ENCODE measurements around the gene SKI.

SKI gene

DNA sequence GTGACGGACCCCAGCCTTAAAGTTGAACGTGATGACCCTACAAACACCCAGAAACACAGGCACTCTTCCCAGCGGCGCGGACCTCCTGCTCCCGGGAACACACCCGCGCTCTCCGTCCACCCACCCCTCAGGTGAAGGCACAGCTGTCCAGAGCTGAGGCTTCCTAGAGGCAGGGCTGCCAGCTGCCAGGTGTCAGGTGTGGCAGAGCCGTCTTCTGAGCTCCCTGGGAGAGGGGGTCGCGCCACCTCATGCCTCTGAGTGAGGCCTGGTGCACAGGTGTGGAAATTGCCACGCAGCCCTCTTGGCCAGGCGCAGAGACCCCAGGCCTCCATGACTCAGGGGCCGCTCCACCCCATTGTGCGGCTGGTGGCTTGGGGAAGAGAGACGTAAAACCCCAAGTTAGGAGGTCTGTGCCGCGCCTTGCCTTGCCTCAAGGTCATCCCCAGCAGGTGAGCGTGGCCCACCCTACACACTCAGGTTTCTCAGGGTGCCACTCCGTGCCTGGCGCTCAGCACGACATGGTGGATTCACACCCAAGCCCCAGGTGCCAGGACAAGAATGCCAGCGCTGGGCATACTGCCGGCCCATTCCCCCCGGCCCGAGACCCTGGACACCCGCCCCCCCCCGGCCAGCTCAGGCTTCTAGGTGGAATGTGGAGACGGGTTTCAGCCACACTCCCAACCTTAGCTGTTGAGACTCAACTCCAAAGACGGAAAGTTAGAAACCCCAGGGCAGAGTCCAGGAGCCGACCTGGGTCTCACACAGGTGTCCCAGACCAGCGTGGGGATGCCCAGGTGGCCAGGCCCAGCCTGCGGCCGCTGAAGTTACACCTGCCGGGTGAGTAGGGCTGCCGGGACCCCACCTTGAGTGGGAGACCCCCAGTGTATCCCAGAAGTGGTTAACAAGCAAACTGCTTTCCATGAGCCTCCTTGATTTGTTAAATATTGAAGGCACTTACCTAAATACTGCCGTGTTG, 42.0 kb upstream of the SKI start:
- Histone ChIP-seq H3K36me3 (ENCODE audit: control insufficient read depth in 2 of 2, insufficient read depth in 2 of 2, low read length in 2 of 2) (peaks cover 3 to 4% of the 10 kb centered on the region in 2 donors), H3K27me3 (ENCODE audit: control insufficient read depth in 1 of 2, insufficient read depth in 2 of 2, low read length in 2 of 2) (no peaks in the 10 kb centered on the region), H3K4me3 (ENCODE audit: low read length in 2 of 2) (no peak overlapping the region), H3K27ac (ENCODE audit: low read length) (no peak overlapping the region), H3K4me1 (ENCODE audit: control insufficient read depth, insufficient read depth, low read length) (peaks cover 20% of the 10 kb centered on the region), H3K9ac (ENCODE audit: low read length in 2 of 2) (no peak overlapping the region), H3K9me3 (ENCODE audit: control insufficient read depth in 2 of 2, low read length in 2 of 2) (no peaks in the 10 kb centered on the region)

DNA sequence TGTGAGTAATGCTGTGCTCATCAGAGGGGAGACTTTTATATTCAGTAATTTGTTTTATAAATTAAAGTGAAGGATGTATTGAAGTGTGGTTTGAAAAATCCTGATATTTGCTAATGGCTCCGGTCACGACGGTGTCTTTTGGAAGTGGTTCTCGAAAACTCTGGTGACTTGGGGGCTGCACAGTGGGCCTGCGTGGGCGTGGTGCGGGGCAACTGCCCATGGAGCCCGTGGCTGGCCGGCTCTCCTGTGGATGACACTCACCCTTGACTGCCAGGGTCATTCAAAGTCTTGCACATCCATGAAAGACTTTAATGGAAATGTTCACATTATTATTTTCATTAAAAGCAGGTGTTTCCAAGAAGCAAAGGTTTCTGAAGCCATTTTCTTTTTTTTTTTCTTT, 41.2 kb upstream of the SKI start:
- H3K4me1 ChIP-seq (ENCODE audit: control insufficient read depth, insufficient read depth, low read length), result peaks cover 26% of the 10 kb centered on the region
- no peak overlapping the region for H3K9ac ChIP-seq (ENCODE audit: low read length in 2 of 2)
- H3K9me3 ChIP-seq (ENCODE audit: control insufficient read depth in 2 of 2, low read length in 2 of 2), result no peaks in the 10 kb centered on the region
- H3K4me3 ChIP-seq (ENCODE audit: low read length in 2 of 2), result no peak overlapping the region
- H3K36me3 ChIP-seq (ENCODE audit: control insufficient read depth in 2 of 2, insufficient read depth in 2 of 2, low read length in 2 of 2), result peaks cover 3 to 4% of the 10 kb centered on the region in 2 donors
- no peak overlapping the region for H3K27ac ChIP-seq (ENCODE audit: low read length)
- H3K27me3 ChIP-seq (ENCODE audit: control insufficient read depth in 1 of 2, insufficient read depth in 2 of 2, low read length in 2 of 2), result no peaks in the 10 kb centered on the region

DNA sequence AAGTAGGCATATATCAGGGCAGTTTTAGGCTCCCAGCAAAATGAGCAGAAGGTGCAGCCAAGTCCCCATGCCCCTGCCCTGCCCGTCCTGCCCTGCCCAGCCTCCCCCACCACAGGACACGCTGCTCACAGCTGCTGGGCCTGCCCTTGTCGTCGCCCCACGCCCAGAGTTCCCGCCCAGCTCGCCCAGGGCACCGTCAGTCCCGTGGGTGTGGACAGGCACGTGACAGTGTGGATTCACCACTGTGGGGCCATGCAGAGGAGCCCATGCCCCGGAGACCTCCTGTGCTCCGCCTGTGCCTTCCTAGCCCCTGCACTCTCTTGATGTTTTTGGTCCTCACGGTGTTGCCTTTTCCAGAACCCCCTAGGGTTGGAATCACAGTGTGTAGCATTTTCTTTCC, 40.5 kb upstream of the SKI start:
- H3K36me3 ChIP-seq (ENCODE audit: control insufficient read depth in 2 of 2, insufficient read depth in 2 of 2, low read length in 2 of 2), result peaks cover 3 to 4% of the 10 kb centered on the region in 2 donors
- no peaks in the 10 kb centered on the region for H3K9me3 ChIP-seq (ENCODE audit: control insufficient read depth in 2 of 2, low read length in 2 of 2)
- no peak overlapping the region for H3K27ac ChIP-seq (ENCODE audit: low read length)
- no peaks in the 10 kb centered on the region for H3K27me3 ChIP-seq (ENCODE audit: control insufficient read depth in 1 of 2, insufficient read depth in 2 of 2, low read length in 2 of 2)
- peaks cover 33% of the 10 kb centered on the region for H3K4me1 ChIP-seq (ENCODE audit: control insufficient read depth, insufficient read depth, low read length)
- H3K4me3 ChIP-seq (ENCODE audit: low read length in 2 of 2), result no peak overlapping the region
- no peak overlapping the region for H3K9ac ChIP-seq (ENCODE audit: low read length in 2 of 2)

DNA sequence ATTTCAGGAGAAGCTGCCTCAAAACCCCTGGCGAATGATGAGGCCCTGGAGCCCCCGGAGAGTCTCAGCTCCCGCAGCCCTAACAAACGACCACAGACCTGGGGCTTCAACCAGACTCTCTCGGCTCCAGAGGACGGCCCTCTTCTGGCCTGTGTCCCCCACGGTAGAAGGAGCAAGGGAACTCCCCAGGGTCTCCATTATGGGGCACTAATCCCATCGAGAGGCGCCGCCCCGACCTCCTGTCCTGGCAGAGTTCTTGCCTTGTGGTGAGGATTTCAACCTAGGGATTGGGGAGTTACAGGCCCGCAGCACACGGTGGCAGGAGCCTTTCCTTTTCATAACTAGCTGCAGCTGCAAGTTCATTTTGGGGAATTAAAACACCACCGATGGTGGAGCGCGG, 39.8 kb upstream of the SKI start:
- no peak overlapping the region for H3K27ac ChIP-seq (ENCODE audit: low read length)
- H3K4me1 ChIP-seq (ENCODE audit: control insufficient read depth, insufficient read depth, low read length), result peaks cover 40% of the 10 kb centered on the region
- peaks cover 3 to 4% of the 10 kb centered on the region in 2 donors for H3K36me3 ChIP-seq (ENCODE audit: control insufficient read depth in 2 of 2, insufficient read depth in 2 of 2, low read length in 2 of 2)
- H3K27me3 ChIP-seq (ENCODE audit: control insufficient read depth in 1 of 2, insufficient read depth in 2 of 2, low read length in 2 of 2), result no peaks in the 10 kb centered on the region
- H3K9me3 ChIP-seq (ENCODE audit: control insufficient read depth in 2 of 2, low read length in 2 of 2), result no peaks in the 10 kb centered on the region
- H3K4me3 ChIP-seq (ENCODE audit: low read length in 2 of 2), result no peak overlapping the region
- no peak overlapping the region for H3K9ac ChIP-seq (ENCODE audit: low read length in 2 of 2)

DNA sequence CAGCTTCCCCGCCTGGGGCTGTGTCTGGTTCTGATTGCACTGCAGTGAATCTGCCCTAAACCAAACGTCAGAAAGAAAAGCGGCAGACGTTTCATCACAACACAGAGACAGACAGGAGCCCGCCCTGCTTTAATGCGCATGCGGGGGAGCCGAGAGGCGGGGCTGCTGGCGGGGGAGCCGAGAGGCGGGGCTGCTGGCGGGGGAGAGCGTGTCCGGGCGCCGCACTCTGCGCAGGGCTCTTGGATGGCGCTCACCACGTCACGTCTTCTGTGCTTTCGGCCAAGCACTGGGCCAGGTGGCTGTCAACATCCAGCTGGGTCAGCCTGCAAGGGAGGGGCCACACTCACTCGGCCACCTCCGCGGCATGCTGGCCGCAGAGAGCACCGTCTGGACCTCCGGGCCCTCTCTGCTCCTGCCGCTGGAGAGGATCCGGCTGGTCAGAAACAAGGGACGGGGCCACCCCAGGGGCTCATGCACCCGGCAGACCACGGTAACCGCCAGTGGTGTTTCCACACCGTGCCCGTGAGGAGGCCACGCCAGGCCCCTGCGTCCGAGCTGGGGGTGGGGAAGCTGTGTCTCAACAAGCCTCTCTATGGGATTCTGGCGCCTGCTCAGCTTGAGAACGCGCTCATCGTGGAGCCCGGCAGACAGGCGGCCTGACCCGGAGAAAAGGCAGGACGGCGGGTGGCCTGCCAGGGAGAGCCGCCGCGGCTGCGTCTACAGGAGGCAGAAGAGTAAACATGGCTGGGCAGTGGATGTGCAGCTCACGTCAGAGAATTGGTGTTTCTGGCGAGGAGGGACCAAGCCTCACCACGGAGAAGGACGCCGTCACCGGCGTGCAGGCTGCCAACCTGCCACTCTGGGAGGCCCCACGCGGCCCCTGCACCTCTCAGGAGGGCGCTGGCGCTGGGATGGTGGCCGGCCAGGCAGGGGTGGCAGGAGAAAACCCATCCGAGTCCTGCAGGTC, 38.4 kb upstream of the SKI start:
- H3K9ac ChIP-seq (ENCODE audit: low read length in 2 of 2), result peak overlapping the region; percentile 84 to 91
- no peaks in the 10 kb centered on the region for H3K36me3 ChIP-seq (ENCODE audit: control insufficient read depth in 2 of 2, insufficient read depth in 2 of 2, low read length in 2 of 2)
- H3K4me1 ChIP-seq (ENCODE audit: control insufficient read depth, insufficient read depth, low read length), result peaks cover 47% of the 10 kb centered on the region
- H3K4me3 ChIP-seq (ENCODE audit: low read length in 2 of 2), result peak overlapping the region; percentile 73 to 84
- H3K27me3 ChIP-seq (ENCODE audit: control insufficient read depth in 1 of 2, insufficient read depth in 2 of 2, low read length in 2 of 2), result no peaks in the 10 kb centered on the region
- H3K9me3 ChIP-seq (ENCODE audit: control insufficient read depth in 2 of 2, low read length in 2 of 2), result no peaks in the 10 kb centered on the region
- peak overlapping the region; percentile 99 for H3K27ac ChIP-seq (ENCODE audit: low read length)

DNA sequence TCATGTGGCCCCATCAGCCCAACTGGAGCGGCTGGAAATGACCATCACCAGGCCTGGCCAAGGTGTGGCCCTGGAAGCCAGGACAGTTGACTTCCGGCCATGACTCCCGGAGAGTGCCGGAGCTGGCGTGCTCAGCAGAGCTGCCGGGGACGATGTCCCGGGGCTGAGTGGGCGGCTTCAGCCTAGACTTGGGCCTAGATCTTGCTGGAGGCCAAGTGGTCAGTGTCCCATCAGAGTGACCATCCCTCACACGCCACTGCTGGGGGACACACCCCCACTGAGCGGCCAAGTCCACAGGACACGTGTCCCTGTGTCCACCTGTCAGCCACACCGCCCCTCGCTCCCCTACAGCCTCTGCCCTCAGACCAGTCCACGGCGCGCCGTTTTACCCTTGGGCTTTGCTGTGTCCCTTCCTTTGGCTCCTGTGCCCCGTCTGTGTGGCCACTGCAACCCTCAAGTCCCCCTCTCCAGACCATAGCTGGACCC, 37.6 kb upstream of the SKI start:
- H3K4me1 ChIP-seq (ENCODE audit: control insufficient read depth, insufficient read depth, low read length), result peaks cover 53% of the 10 kb centered on the region

DNA sequence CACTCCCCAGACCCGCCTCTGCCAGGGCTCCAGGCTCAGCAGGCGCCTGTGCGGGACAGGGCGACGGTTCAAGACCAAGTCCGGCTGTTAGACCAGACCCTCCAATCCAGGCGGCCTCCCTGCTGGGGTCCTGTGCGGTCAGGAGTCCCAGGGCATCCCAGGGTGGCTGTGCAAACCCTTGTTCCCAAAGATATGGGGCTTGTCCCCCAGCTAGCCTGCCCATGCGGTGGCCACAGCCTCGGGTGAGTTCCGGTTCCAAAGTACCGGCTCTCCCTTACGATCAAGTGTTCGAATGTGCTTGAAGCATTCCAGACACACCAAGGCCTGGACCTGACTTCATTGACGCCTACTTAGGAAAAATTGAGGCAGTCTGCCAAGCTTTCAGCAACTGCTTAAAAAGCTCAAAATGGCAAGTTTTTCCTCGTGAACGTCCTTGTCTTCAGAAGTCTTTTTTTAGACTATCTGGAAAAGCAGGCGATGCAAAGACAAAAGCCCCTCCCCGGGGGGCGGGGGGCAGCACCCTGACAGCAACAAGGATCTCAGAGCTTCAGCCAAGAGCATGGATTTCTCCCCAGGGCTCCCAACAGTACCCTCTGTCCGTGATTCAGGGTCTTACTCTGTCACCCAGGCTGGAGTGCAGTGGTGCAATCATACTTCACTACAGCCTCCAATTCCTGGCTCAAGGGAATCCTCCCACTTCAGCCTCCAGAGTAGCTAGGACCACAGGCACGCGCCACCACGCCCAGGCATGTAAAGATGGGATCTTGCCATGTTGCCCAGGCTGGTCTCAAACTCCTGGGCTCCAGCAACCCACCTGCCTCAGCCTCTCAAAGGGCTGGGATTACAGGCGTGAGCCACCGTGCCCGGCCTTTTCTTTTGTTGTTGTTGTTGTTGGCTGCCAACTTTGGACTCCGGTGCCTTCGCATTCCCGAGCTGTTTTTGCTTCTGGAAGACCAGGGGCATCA, 35.8 kb upstream of the SKI start:
- peak overlapping the region; percentile 58 to 74 for H3K9ac ChIP-seq (ENCODE audit: low read length in 2 of 2)
- peaks cover 59% of the 10 kb centered on the region for H3K4me1 ChIP-seq (ENCODE audit: control insufficient read depth, insufficient read depth, low read length)

More for the DNA sequence above, 37.6 kb upstream of the SKI start:
- H3K9ac ChIP-seq (ENCODE audit: low read length in 2 of 2), result peak overlapping the region; percentile 84 to 91
- H3K27ac ChIP-seq (ENCODE audit: low read length), result peak overlapping the region; percentile 99
- H3K27me3 ChIP-seq (ENCODE audit: control insufficient read depth in 1 of 2, insufficient read depth in 2 of 2, low read length in 2 of 2), result no peaks in the 10 kb centered on the region
- no peaks in the 10 kb centered on the region for H3K9me3 ChIP-seq (ENCODE audit: control insufficient read depth in 2 of 2, low read length in 2 of 2)
- H3K36me3 ChIP-seq (ENCODE audit: control insufficient read depth in 2 of 2, insufficient read depth in 2 of 2, low read length in 2 of 2), result no peaks in the 10 kb centered on the region
- H3K4me3 ChIP-seq (ENCODE audit: low read length in 2 of 2), result peak overlapping the region; percentile 73 to 84

DNA sequence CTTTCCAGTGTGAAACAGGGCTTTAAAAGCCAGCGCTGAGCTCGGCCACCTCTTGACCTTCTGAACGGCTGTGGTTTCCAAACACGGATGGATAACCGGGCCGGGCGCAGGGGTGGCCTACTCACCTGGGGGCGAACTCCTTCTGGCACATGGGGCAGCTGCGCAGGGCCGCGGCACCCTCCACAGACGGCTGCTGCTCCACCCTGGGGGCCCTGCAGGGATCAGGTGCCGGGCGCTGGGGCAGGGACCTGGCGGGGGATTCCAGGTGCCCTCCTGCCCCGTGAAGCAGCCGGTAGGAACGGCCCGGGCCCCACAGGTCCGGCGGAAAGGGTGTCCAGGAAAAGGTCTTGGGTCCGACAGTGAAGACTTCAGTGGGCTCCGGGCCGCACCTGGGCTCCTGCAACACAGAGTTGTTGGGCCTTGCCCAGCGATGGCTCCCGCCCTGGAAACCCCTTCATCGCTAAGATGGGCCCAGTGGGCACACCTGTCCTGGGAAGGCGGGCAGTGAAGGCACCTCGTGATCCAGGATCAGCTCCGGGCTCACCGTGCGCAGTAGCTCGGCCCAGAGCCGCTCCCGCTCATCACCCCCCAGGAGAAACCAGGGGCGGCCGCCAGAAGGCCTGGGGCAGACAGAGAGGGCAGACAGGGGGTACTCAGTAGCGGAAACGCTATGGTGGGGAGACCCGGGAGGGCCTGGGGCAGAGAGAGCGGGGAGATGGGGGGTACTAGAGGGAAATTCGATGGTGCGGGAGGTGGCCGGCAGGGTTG, 34.4 kb upstream of the SKI start:
- peaks cover 69% of the 10 kb centered on the region for H3K4me1 ChIP-seq (ENCODE audit: control insufficient read depth, insufficient read depth, low read length)

More for the DNA sequence above, 35.8 kb upstream of the SKI start:
- no peaks in the 10 kb centered on the region for H3K36me3 ChIP-seq (ENCODE audit: control insufficient read depth in 2 of 2, insufficient read depth in 2 of 2, low read length in 2 of 2)
- H3K9me3 ChIP-seq (ENCODE audit: control insufficient read depth in 2 of 2, low read length in 2 of 2), result no peaks in the 10 kb centered on the region
- H3K4me3 ChIP-seq (ENCODE audit: low read length in 2 of 2), result peak overlapping the region; percentile 43 to 64
- H3K27ac ChIP-seq (ENCODE audit: low read length), result peak overlapping the region; percentile 99
- no peaks in the 10 kb centered on the region for H3K27me3 ChIP-seq (ENCODE audit: control insufficient read depth in 1 of 2, insufficient read depth in 2 of 2, low read length in 2 of 2)

DNA sequence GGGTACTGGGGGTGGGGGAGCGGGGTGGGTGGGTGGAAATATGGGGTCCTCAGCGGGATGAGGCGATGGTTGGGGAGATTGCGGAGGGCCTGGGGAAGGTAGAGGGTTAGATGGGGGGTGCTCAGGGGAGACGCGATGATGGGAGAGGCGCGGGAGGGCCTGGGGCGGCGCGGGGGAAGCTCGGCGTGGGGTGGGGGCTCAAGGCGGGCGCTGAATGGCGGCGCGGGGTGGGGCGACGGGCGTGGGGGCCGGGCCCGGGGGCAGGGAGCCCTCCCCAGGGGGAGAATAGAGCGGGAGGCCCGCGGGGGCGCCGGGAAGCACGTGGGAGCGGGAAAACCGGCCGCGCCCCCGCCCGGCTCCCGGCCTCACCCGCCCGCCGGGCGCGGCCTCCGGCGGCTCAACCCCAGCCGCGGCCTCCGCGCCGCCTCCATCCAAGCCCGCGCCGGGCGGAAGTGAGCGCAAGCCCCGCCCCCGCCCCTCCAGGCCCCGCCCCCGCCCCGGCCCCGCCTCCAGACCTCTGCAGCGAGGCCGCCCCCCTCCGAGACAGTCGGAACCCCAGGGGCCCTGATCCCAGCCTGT, 33.7 kb upstream of the SKI start, which contains the start of gene FAAP20:
Gene FAAP20, minus strand, starts transcription at position 454 of the 579 bp plus-strand sequence. Its CDS starts 23 bp downstream, at position 431.
- H3K4me3 ChIP-seq (ENCODE audit: low read length in 2 of 2), result peak within 1 kb of the TSS; percentile 66 to 78
- H3K36me3 ChIP-seq (ENCODE audit: control insufficient read depth in 2 of 2, insufficient read depth in 2 of 2, low read length in 2 of 2), result no peaks in the 10 kb centered on the region
- peaks cover 71% of the 10 kb centered on the region for H3K4me1 ChIP-seq (ENCODE audit: control insufficient read depth, insufficient read depth, low read length)
- peak within 1 kb of the TSS; percentile 99 for H3K27ac ChIP-seq (ENCODE audit: low read length)
- H3K9me3 ChIP-seq (ENCODE audit: control insufficient read depth in 2 of 2, low read length in 2 of 2), result no peaks in the 10 kb centered on the region
- H3K27me3 ChIP-seq (ENCODE audit: control insufficient read depth in 1 of 2, insufficient read depth in 2 of 2, low read length in 2 of 2), result no peaks in the 10 kb centered on the region
- peak within 1 kb of the TSS; percentile 73 to 77 for H3K9ac ChIP-seq (ENCODE audit: low read length in 2 of 2)

More for the DNA sequence above, 34.4 kb upstream of the SKI start:
- H3K27ac ChIP-seq (ENCODE audit: low read length), result peak overlapping the region; percentile 99
- peak overlapping the region; percentile 49 to 68 for H3K4me3 ChIP-seq (ENCODE audit: low read length in 2 of 2)
- H3K27me3 ChIP-seq (ENCODE audit: control insufficient read depth in 1 of 2, insufficient read depth in 2 of 2, low read length in 2 of 2), result no peaks in the 10 kb centered on the region
- H3K36me3 ChIP-seq (ENCODE audit: control insufficient read depth in 2 of 2, insufficient read depth in 2 of 2, low read length in 2 of 2), result no peaks in the 10 kb centered on the region
- no peaks in the 10 kb centered on the region for H3K9me3 ChIP-seq (ENCODE audit: control insufficient read depth in 2 of 2, low read length in 2 of 2)
- H3K9ac ChIP-seq (ENCODE audit: low read length in 2 of 2), result peak overlapping the region; percentile 57 to 60
